DND-41 (cell line): ENCODE results near the gene GNAT1.

Experiments
- ATAC-seq: fragments of 200-7000 bp; cut with Tn5 transposase; 3 replicates; pipeline ENCODE4 v1.9.1; 2021; ENCODE audit warnings: low read depth; ENCODE audit not compliant: insufficient read depth
- DNase-seq: peaks from one replicate; pipeline ENCODE4 v3.0.0-alpha.2; 2020
- H2AFZ ChIP-seq: 2 replicates; pipeline ENCODE4 v1.6.0; 2012; ENCODE audit warnings: low read depth, low read length
- H3K27ac ChIP-seq: 2 replicates; pipeline ENCODE4 v1.5.1; 2012; ENCODE audit warnings: low read length, inconsistent platforms
- H3K27me3 ChIP-seq: fragments of 200-600 bp; sonication (generic); 2 replicates; pipeline ENCODE4 v1.6.0; 2012; ENCODE audit warnings: low read length, mild to moderate bottlenecking, inconsistent platforms; ENCODE audit not compliant: insufficient read depth, poor library complexity
- H3K36me3 ChIP-seq: 2 replicates; pipeline ENCODE4 v1.5.1; 2012; ENCODE audit warnings: low read length, inconsistent platforms; ENCODE audit not compliant: insufficient read depth
- H3K4me1 ChIP-seq: 2 replicates; pipeline ENCODE4 v1.5.1; 2012; ENCODE audit warnings: mild to moderate bottlenecking, low read length; ENCODE audit not compliant: insufficient read depth
- H3K4me2 ChIP-seq: 2 replicates; pipeline ENCODE4 v1.6.0; 2012; ENCODE audit warnings: mild to moderate bottlenecking, moderate library complexity, low read length, inconsistent platforms; ENCODE audit not compliant: insufficient read depth
- H3K4me3 ChIP-seq, 2 experiments: fragments of 200-600 bp in 1 of 2; shearing (Covaris generic) in 1 of 2; 2 replicates each; pipeline ENCODE4 v1.5.1; 2012 to 2016; ENCODE audit warnings: inconsistent platforms in 2 of 2, low read length in 2 of 2, mild to moderate bottlenecking in 2 of 2, low read depth in 1 of 2, moderate library complexity in 1 of 2
- H3K79me2 ChIP-seq: 2 replicates; pipeline ENCODE4 v1.6.0; 2012; ENCODE audit warnings: low read length, inconsistent platforms; ENCODE audit not compliant: insufficient read depth
- H3K9ac ChIP-seq: 2 replicates; pipeline ENCODE4 v1.6.0; 2012; ENCODE audit warnings: low read depth, mild to moderate bottlenecking, inconsistent platforms, low read length, moderate library complexity
- H3K9me3 ChIP-seq: 2 replicates; pipeline ENCODE4 v1.5.1; 2012; ENCODE audit warnings: low read length, moderate library complexity, mild to moderate bottlenecking, inconsistent platforms; ENCODE audit not compliant: insufficient read depth, severe bottlenecking
- H4K20me1 ChIP-seq: 2 replicates; pipeline ENCODE4 v1.6.0; 2012; ENCODE audit warnings: low read length; ENCODE audit not compliant: insufficient read depth
- EZH2 ChIP-seq: IDR thresholded peaks from 3 replicates; pipeline ENCODE4 v1.6.1; 2012; ENCODE audit warnings: borderline replicate concordance, low read depth, mild to moderate bottlenecking, moderate library complexity, low read length, inconsistent platforms; ENCODE audit not compliant: severe bottlenecking
- TF ChIP-seq, protein P1 (sequence below): IDR thresholded peaks from 2 replicates; pipeline ENCODE4 v1.5.1; 2012; ENCODE audit warnings: borderline replicate concordance, low read length, moderate library complexity, mild to moderate bottlenecking; ENCODE audit not compliant: poor library complexity, severe bottlenecking; ENCODE audit errors: extremely low read depth

GNAT1 gene

DNA sequence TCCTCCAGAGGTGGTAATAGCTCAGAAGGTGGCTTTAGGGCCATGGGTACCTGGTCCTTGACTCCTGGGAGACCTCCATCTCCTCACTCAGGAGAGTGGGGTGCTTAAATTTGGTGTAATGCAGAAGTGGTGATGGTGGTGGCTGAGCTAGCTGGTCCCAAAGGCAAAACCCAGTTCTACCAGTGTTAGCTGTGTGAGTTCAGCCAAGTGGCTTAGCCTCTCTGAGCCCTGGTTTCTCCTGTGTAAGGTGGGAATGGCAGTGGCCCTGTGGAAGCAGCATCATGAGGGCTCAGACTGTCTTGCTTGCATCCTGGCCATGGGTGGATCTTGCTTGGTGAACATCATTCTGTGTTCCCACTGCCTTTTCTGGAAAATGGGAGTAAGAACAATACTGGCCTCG lies 26.9 kb upstream of the GNAT1 start:
- Histone ChIP-seq H2AFZ (no peak overlapping the region), H3K9me3 (no peaks in the 10 kb centered on the region), H3K4me3 (no peak overlapping the region), H3K4me1 (no peaks in the 10 kb centered on the region), H4K20me1 (no peaks in the 10 kb centered on the region), H3K36me3 (no peaks in the 10 kb centered on the region), H3K9ac (no peak overlapping the region), H3K4me2 (no peak overlapping the region), H3K27me3 (no peaks in the 10 kb centered on the region), H3K27ac (no peak overlapping the region), H3K79me2 (no peaks in the 10 kb centered on the region)
- ATAC-seq (no peak), DNase-seq (no peak)
- TF ChIP-seq EZH2, result no peak
- TF ChIP-seq, protein P1, sequence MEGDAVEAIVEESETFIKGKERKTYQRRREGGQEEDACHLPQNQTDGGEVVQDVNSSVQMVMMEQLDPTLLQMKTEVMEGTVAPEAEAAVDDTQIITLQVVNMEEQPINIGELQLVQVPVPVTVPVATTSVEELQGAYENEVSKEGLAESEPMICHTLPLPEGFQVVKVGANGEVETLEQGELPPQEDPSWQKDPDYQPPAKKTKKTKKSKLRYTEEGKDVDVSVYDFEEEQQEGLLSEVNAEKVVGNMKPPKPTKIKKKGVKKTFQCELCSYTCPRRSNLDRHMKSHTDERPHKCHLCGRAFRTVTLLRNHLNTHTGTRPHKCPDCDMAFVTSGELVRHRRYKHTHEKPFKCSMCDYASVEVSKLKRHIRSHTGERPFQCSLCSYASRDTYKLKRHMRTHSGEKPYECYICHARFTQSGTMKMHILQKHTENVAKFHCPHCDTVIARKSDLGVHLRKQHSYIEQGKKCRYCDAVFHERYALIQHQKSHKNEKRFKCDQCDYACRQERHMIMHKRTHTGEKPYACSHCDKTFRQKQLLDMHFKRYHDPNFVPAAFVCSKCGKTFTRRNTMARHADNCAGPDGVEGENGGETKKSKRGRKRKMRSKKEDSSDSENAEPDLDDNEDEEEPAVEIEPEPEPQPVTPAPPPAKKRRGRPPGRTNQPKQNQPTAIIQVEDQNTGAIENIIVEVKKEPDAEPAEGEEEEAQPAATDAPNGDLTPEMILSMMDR, result no peak

DNA sequence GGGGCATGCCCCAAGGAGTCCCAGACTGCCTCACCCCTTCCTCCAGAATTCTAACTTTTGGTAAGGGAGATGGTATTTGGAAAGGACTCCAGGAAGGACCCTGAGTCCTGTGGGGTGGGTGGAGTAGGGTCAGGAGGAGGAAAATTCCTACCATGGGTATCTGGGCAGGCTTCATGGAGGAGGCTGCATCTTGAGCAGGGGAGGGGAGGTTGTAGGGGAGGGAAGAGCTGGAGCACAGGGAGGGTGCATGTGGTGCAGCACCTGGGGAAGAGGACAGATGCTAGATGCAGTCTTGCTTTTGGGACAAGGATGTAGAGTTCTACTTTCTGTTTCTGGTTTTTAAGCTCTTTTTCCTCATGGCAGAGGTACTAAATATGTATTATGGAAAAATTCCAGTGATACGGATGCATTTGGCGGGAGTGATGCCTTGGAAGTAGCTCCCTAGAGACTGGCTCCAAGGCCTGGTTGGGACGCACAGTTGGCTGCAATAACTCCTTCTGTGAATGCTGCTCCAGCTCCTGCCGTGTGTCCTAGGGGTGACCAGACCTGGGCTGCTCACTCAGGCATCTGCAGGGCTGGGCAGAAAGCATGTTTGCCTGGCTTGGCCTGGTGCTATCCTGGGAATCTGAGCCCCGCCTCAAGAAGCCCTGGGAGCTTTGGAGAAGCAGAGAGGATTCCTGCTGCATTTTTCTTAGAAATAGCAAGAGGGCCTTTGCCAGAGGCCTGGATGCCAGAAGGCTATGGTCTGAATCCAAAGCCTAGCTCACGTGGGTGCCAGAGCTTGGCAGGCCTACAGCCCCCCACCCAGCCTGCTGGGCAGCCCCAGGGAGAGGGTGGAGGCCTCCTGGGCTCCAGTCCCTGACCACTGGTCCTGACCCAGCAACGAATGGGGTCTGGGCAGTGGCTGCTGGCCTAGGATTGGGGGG lies 26.2 kb upstream of the GNAT1 start:
- no peak for TF ChIP-seq EZH2
- TF ChIP-seq, protein P1, result no peak
- Histone ChIP-seq H3K9me3 (no peaks in the 10 kb centered on the region), H4K20me1 (no peaks in the 10 kb centered on the region), H3K4me3 (no peak overlapping the region), H3K27ac (no peak overlapping the region), H3K4me2 (no peak overlapping the region), H3K36me3 (no peaks in the 10 kb centered on the region), H3K79me2 (no peaks in the 10 kb centered on the region), H3K9ac (no peak overlapping the region), H2AFZ (no peak overlapping the region), H3K27me3 (no peaks in the 10 kb centered on the region), H3K4me1 (no peaks in the 10 kb centered on the region)
- DNase-seq (no peak), ATAC-seq (no peak)

DNA sequence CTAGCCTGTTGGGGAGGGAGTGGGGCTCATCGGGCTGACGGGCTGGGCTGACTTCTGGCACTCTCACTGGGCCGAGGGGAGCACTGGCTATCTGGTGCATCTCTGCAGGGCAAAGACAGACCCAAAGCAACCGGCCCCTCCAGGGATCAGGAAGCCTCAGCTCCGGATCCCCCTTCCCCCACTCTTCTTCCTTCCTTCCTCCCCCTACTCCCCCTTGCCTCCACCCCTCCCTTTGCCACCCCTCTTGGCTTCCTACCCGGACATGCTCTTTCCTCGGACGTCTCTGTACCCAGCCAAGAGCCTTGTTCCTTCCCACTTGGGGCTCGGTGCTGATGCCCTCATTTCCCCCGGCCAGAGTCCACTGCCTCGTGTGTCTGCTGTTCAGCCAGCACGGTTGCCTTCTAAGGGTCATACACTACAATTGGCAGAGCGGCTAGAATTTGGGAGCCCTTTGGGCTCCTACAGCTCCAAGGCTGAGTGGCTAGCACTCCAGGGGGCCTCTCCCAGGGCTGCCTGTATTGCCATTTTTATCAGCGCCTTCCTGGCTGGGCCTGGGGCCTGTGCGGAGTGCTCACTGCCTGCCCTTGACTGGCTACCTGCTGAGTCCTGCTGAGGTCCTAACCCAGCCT lies 25.4 kb upstream of the GNAT1 start:
- no peak for TF ChIP-seq EZH2
- TF ChIP-seq, protein P1, result no peak
- no peak overlapping the region for H3K4me3 ChIP-seq
- H3K36me3 ChIP-seq, result no peaks in the 10 kb centered on the region
- H3K79me2 ChIP-seq, result no peaks in the 10 kb centered on the region
- H3K27ac ChIP-seq, result no peak overlapping the region
- no peaks in the 10 kb centered on the region for H3K27me3 ChIP-seq
- H3K9me3 ChIP-seq, result no peaks in the 10 kb centered on the region
- H3K4me1 ChIP-seq, result no peaks in the 10 kb centered on the region
- DNase-seq (no peak), ATAC-seq (no peak)
- H3K9ac ChIP-seq, result no peak overlapping the region
- no peak overlapping the region for H3K4me2 ChIP-seq
- no peaks in the 10 kb centered on the region for H4K20me1 ChIP-seq
- no peak overlapping the region for H2AFZ ChIP-seq
